ENCODE results near the gene MRPL24.
A peak's percentile ranks its signal among the peaks of the same experiment; 100 is the strongest.

Gene MRPL24

DNA sequence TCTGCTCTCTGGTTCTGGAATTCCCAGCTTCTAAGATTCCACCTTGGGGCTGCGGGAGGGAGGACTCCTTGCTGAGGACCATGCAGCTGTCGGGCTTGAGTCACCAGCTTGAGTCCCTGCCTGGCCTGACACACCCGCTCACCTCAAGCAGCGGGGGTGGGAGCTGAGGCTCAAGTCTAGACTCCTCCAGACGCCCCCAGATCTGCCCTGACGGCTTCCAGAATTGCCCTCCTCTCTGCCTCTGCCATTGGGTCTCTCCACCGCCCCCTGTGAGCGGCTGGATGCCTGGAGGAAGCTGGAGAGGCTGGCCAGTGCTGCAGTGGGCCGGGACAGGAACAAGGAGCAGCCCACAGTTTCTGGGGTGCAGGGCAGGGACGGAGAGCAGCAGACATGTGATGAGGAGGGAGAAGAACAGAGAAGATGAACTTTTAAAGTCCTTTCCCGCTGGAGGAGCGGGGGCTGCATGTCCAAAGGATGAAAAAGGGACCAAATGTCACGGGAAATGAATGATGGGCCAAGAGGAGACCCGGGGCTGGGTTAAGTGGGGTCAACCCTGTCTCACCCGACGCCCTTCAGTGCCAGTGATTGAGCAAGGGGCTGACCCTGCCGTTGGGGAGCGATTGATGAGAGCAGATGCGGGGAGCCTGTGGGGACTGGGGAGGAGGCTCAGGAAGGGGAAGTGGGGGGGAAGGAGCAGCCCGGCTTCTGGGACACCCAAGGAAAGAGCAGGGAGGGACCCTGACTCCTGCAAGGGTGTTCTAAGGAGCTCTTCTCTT lies 49.0 kb downstream of the MRPL24 start:
- DNase-seq, result no peak

DNA sequence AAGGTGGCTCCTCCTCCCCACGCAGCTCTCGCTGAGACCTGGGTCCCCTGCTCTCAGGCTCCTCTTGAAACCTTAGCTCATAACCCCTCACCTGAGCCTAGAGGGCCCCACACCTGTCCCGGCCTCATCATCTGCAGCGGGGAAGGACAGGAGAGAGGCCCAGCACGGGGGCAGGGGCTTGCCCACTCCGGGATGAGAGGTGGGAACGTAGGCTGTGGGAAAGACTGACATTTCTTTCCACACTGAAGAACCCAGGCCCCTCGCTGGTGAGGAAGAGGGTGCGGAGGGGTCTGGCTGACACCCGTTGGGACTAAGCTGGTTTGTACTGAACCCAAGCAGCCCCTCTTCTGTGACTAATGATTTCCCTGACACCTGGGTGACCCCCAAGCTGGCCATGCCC lies 49.7 kb downstream of the MRPL24 start:
- no peak for DNase-seq

DNA sequence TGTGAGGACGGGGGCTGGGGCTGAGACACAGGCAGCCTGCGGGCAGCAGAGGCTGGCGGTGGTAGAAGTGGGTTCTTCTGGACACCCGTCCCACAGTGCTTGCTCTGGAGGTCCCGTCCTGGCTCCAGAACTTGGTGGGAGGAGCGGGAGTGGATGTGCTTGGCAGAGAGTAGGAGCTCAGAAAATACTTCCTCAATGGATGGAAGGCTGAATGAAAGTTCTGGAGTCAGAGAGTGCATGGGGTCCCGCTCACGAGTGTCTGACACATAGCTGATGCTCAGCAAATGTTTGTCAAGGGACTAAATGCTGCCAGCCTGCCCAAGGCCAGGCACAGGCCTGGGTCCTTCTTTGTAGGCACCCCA lies 50.2 kb downstream of the MRPL24 start:
- no peak for DNase-seq

DNA sequence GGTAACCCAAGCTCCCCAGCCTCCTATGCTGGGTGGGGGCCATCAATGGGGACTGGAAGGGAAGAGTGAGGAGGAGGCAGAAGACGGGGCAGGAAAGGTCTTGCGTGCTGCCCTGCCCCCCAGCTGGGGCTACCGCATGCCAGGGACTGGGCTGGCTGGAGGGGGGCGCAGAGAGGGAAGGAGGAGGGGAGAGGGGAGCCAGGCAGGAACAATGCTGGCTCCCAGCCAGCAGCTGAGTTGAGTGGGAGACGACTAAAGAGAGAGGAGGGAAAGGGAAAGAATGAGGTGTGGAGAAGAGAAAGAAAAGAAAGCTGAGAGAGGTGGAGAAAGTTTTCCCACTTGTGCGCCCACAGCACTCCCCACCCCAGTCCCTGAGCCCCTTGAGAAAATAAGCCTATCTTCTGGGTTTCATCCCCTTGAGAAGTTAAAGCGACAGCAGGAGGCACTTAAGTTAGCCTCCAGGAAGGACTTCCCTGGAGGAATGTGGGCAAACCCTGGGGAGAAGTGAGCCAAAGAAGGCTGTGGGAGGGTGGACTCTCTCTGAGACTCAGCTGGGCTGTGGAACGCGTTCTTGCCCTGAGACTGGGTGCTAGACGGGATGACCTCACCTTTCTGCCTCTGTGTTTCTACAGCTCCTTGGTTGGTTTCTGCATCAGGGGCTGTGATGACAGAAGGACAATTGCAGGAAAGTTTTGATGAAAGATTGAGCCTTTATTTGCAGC lies 50.8 kb downstream of the MRPL24 start:
- DNase-seq, result no peak

DNA sequence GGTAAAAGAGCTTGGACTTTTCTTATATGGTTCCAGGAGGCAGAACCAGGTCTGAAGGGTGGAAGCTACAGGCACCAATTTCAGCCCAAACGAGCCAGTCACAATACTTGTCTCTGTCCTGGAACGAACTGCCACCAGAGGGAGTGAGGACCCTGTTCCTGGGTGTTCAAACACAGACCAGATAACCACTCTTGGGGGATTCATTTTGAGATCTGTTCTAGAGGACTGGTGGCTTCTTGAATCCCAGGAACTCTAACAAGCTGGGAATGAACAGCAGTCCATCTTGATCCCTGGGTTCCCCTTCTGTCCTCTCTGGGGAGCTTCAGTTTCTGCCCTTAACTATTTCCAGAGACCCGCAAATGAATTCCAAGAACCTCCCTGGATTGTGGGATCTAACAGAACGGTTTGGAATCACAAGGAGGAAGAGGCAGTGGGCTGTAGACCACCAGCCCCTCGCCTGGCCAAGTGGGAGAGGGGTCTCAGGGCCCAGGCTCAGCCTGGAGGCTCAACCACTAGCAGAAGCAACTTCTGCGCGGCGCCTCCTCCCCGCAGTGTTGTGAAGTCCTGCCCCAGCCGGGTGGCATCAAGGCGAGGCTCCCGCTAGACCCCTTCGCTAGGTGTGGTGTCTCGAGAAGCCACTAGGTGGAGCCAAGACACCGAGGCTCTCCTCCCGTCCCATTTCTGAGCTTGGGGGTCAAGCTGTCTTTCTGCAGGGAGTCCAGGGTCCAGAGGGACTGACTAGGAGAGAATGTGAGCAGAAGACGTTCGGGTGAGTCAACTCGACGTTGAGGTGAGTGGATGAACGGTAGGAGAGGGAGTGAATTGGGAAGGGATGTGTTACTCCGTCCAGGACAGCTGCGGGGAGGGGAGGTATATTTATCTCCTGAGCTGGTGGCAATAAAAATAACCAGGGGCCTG lies 51.6 kb downstream of the MRPL24 start:
- peak; percentile 58 for DNase-seq
